Measurements from ENCODE around the gene NGEF. TPM values are rescaled to one million over a fixed set of nuclear protein-coding genes. Genes with fewer than 3 reads are reported as not detected.

The NGEF gene
- total and polyA plus RNA-seq, 10 of the 15 experiments (the other 5 are each of a cell fraction or from before 2014, with no cell fraction given), result 0.12 TPM; not detected in 9

DNA sequence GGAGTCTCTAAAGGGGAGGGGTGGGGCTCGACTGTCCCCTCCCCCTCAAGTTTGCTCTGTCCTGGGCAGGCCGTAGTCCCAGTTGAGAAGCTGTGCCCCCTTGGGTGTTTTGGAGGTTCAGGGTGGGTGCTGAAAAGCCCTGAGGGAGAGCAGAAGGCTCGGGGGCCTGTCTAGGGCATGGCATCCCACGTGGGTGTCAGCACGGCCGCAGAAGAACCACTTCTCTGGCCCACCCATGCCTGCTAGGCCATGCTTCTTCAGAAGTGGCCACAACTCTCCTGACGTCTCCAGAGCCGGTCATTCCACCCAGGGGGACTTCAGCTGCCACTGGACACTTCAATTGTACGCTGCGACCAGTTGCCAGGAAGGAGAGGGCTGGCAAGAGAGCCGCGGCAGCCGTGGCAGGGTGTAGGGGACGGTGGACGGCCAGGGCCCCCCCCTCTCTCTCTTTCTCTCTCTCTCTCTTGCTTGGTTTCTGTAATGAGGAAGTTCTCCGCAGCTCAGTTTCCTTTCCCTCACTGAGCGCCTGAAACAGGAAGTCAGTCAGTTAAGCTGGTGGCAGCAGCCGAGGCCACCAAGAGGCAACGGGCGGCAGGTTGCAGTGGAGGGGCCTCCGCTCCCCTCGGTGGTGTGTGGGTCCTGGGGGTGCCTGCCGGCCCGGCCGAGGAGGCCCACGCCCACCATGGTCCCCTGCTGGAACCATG, 46.9 kb upstream of the NGEF start, which contains the start of gene INPP5D (continued):
- TF ChIP-seq E4F1 (IDR thresholded peaks at IDR 0.05; ENCODE audit: borderline replicate concordance, partially characterized antibody) (peak; percentile 73), IRF4 (IDR thresholded peaks at IDR 0.05; ENCODE audit: low read depth, low read length) (no peak), ZNF274 (IDR thresholded peaks at IDR 0.05; ENCODE audit: insufficient read depth, insufficient read length) (no peak), JUND (IDR thresholded peaks at IDR 0.05; ENCODE audit: low read depth, low read length) (no peak), PML (IDR thresholded peaks at IDR 0.05; ENCODE audit: low read length) (0 out of 2 replicates have a peak, but pooled peaks have one; percentile 63), DPF2 (IDR thresholded peaks at IDR 0.05) (peak; percentile 67), ZZZ3 (IDR thresholded peaks at IDR 0.05; ENCODE audit: control insufficient read depth, insufficient read length, low read depth) (no peak), IKZF1 (conservative IDR thresholded peaks at IDR 0.05) (peak; percentile 95), BMI1 (IDR thresholded peaks at IDR 0.05; ENCODE audit: borderline replicate concordance) (no peak), USF2 (IDR thresholded peaks at IDR 0.05; ENCODE audit: borderline replicate concordance, low read depth, low read length) (no peak), EED (IDR thresholded peaks at IDR 0.05; ENCODE audit: low read depth) (peak; percentile 62; the same call in 1 of the 2 replicates), CBX5 (IDR thresholded peaks at IDR 0.05; ENCODE audit: low read depth) (no peak), SREBF1 (IDR thresholded peaks at IDR 0.05; ENCODE audit: low read length) (no peak), NFYA (IDR thresholded peaks at IDR 0.05; ENCODE audit: borderline replicate concordance, low read depth, low read length) (no peak), KDM1A (IDR thresholded peaks at IDR 0.05; ENCODE audit: borderline replicate concordance) (no peak), LARP7 (IDR thresholded peaks at IDR 0.05) (no peak; the same call in 1 of the 2 replicates), KAT2A (conservative IDR thresholded peaks at IDR 0.05; ENCODE audit: control insufficient read depth, low read depth, low read length) (no peak), SMAD1 (IDR thresholded peaks at IDR 0.05; ENCODE audit: low read depth, partially characterized antibody) (no peak), HDAC2 (IDR thresholded peaks at IDR 0.05) (no peak), TARDBP (IDR thresholded peaks at IDR 0.05; ENCODE audit: borderline replicate concordance) (peak; percentile 63; the same call in 1 of the 2 replicates)
- TF ChIP-seq, protein P1, sequence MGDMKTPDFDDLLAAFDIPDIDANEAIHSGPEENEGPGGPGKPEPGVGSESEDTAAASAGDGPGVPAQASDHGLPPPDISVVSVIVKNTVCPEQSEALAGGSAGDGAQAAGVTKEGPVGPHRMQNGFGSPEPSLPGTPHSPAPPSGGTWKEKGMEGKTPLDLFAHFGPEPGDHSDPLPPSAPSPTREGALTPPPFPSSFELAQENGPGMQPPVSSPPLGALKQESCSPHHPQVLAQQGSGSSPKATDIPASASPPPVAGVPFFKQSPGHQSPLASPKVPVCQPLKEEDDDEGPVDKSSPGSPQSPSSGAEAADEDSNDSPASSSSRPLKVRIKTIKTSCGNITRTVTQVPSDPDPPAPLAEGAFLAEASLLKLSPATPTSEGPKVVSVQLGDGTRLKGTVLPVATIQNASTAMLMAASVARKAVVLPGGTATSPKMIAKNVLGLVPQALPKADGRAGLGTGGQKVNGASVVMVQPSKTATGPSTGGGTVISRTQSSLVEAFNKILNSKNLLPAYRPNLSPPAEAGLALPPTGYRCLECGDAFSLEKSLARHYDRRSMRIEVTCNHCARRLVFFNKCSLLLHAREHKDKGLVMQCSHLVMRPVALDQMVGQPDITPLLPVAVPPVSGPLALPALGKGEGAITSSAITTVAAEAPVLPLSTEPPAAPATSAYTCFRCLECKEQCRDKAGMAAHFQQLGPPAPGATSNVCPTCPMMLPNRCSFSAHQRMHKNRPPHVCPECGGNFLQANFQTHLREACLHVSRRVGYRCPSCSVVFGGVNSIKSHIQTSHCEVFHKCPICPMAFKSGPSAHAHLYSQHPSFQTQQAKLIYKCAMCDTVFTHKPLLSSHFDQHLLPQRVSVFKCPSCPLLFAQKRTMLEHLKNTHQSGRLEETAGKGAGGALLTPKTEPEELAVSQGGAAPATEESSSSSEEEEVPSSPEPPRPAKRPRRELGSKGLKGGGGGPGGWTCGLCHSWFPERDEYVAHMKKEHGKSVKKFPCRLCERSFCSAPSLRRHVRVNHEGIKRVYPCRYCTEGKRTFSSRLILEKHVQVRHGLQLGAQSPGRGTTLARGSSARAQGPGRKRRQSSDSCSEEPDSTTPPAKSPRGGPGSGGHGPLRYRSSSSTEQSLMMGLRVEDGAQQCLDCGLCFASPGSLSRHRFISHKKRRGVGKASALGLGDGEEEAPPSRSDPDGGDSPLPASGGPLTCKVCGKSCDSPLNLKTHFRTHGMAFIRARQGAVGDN (IDR thresholded peaks at IDR 0.05), result peak; percentile 71
- TF ChIP-seq, protein P2, sequence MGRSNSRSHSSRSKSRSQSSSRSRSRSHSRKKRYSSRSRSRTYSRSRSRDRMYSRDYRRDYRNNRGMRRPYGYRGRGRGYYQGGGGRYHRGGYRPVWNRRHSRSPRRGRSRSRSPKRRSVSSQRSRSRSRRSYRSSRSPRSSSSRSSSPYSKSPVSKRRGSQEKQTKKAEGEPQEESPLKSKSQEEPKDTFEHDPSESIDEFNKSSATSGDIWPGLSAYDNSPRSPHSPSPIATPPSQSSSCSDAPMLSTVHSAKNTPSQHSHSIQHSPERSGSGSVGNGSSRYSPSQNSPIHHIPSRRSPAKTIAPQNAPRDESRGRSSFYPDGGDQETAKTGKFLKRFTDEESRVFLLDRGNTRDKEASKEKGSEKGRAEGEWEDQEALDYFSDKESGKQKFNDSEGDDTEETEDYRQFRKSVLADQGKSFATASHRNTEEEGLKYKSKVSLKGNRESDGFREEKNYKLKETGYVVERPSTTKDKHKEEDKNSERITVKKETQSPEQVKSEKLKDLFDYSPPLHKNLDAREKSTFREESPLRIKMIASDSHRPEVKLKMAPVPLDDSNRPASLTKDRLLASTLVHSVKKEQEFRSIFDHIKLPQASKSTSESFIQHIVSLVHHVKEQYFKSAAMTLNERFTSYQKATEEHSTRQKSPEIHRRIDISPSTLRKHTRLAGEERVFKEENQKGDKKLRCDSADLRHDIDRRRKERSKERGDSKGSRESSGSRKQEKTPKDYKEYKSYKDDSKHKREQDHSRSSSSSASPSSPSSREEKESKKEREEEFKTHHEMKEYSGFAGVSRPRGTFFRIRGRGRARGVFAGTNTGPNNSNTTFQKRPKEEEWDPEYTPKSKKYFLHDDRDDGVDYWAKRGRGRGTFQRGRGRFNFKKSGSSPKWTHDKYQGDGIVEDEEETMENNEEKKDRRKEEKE (IDR thresholded peaks at IDR 0.05), result no peak
